ENCODE results near the gene KLHL29.

DNA sequence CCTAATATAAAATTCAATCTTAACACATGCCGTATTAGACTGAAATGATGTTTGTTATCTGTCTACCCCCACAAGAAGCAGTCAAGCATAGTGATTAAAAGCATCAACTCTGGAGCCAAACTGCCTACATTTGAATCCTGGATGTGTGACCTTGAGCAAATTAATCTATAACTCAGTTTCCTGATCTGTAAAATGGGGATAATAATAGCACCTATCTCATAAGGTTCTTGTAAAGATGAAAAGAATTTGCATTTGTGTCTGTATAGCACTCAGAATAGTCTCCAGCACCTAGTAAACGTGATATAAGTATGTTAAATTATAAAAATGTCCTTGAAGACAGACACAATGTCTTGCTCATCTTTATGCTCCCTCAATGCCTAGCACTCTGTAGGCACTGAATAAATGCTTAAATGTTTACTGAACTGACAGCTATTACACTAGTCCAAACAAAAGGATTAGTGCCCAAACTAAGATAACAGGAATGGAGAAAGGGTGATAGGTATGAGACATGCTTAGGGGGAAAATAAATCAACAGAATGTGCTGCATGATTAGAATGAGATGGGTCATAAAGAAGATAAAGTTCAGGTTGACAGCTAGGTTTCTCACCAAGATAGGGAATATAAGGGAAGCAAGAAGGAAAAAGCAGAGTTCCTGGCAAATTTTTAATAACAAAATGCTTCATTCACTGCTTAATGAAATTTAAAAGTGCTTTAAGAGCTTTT, 361.3 kb downstream of the KLHL29 start:
- TF ChIP-seq, protein P1, sequence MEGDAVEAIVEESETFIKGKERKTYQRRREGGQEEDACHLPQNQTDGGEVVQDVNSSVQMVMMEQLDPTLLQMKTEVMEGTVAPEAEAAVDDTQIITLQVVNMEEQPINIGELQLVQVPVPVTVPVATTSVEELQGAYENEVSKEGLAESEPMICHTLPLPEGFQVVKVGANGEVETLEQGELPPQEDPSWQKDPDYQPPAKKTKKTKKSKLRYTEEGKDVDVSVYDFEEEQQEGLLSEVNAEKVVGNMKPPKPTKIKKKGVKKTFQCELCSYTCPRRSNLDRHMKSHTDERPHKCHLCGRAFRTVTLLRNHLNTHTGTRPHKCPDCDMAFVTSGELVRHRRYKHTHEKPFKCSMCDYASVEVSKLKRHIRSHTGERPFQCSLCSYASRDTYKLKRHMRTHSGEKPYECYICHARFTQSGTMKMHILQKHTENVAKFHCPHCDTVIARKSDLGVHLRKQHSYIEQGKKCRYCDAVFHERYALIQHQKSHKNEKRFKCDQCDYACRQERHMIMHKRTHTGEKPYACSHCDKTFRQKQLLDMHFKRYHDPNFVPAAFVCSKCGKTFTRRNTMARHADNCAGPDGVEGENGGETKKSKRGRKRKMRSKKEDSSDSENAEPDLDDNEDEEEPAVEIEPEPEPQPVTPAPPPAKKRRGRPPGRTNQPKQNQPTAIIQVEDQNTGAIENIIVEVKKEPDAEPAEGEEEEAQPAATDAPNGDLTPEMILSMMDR (IDR thresholded peaks at IDR 0.05; ENCODE audit: poor library complexity), result no peak
- TF ChIP-seq EZH2 (IDR thresholded peaks at IDR 0.05; ENCODE audit: borderline replicate concordance) (no peak), EZH2phosphoT487 (IDR thresholded peaks at IDR 0.05; ENCODE audit: low read depth, severe bottlenecking, unreplicated experiment) (no peak)

Measured in hepatocyte (in vitro differentiated cells).